Measurements from ENCODE around the gene BET1. TPM values are rescaled to one million over a fixed set of nuclear protein-coding genes. Genes with fewer than 3 reads are reported as not detected.

BET1 gene
- total RNA-seq, 1 donor from 2014 or later: 60.7 TPM

DNA sequence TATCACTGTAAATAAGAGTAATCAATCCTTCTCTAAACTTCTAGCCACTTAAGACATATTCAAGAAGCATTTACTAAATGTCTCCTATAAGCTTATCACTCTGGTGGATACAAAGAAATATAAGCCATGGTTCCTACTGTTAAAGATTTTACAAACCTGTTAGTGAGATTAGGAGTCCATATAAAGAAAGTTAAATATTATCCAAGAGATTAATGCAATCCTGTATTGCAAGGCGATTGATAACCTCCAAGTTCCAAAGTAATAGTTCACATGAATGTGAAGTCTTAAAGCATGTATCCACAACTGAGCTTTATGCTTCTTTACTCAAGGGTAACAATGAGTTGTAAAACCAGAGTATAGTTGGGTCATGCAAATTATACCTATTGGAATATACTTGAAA lies 12.6 kb upstream of the BET1 start:
- H3K27ac ChIP-seq: no peak overlapping the region
- Mint-ChIP-seq H3K27me3 (ENCODE audit: insufficient read depth, low read depth) (peaks cover 2% of the 10 kb centered on the region), H3K4me3 (no peak overlapping the region), H3K4me1 (no peaks in the 10 kb centered on the region), H3K36me3 (no peaks in the 10 kb centered on the region), H3K27ac (no peak overlapping the region), H3K9me3 (peaks cover 2% of the 10 kb centered on the region)
- TF ChIP-seq, protein P1, sequence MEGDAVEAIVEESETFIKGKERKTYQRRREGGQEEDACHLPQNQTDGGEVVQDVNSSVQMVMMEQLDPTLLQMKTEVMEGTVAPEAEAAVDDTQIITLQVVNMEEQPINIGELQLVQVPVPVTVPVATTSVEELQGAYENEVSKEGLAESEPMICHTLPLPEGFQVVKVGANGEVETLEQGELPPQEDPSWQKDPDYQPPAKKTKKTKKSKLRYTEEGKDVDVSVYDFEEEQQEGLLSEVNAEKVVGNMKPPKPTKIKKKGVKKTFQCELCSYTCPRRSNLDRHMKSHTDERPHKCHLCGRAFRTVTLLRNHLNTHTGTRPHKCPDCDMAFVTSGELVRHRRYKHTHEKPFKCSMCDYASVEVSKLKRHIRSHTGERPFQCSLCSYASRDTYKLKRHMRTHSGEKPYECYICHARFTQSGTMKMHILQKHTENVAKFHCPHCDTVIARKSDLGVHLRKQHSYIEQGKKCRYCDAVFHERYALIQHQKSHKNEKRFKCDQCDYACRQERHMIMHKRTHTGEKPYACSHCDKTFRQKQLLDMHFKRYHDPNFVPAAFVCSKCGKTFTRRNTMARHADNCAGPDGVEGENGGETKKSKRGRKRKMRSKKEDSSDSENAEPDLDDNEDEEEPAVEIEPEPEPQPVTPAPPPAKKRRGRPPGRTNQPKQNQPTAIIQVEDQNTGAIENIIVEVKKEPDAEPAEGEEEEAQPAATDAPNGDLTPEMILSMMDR (IDR thresholded peaks at IDR 0.05): no peak
- TF ChIP-seq EZH2 (IDR thresholded peaks at IDR 0.05) (no peak), EZH2phosphoT487 (IDR thresholded peaks at IDR 0.05) (no peak)
- H3K79me2 ChIP-seq (ENCODE audit: low read depth): no peaks in the 10 kb centered on the region
- no peak overlapping the region for H3K4me3 ChIP-seq
- H3K4me1 ChIP-seq: peaks cover 5% of the 10 kb centered on the region
- H2AFZ ChIP-seq (replicated peaks): no peak overlapping the region
- H3K4me2 ChIP-seq: no peak overlapping the region
- no peaks in the 10 kb centered on the region for H3K27me3 ChIP-seq
- no peaks in the 10 kb centered on the region for H4K20me1 ChIP-seq (ENCODE audit: low read depth)
- H3K36me3 ChIP-seq: no peaks in the 10 kb centered on the region
- no peaks in the 10 kb centered on the region for H3K9me3 ChIP-seq (ENCODE audit: low read depth)
- no peak overlapping the region for H3K9ac ChIP-seq
- DNase-seq (ENCODE audit: low spot score): no peak
- H3F3A ChIP-seq (ENCODE audit: low read depth): no peaks in the 10 kb centered on the region

DNA sequence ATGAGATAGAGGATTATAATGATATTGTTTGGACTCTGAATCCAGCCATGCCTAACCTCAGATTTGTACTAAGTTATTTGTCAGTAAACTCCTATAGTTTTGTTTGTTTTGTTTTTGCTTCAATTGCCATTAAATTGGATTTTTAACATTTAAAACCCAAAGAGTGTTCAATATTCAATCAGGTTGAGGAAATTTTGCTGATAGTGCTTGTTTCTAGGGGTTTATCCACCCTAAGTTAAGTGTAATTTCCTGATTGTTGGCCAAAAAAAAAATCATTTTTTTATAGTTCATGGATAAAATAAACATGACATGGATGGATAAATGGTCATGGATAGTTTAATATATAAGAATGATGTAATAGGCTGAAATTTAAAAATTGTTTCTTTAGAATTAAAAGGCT lies 11.4 kb upstream of the BET1 start:
- H3K4me2 ChIP-seq: no peak overlapping the region
- H3K27ac ChIP-seq: no peak overlapping the region
- Mint-ChIP-seq H3K27me3 (ENCODE audit: insufficient read depth, low read depth) (peaks cover 2% of the 10 kb centered on the region), H3K9me3 (peaks cover 2% of the 10 kb centered on the region), H3K36me3 (no peaks in the 10 kb centered on the region), H3K4me3 (no peak overlapping the region), H3K4me1 (no peaks in the 10 kb centered on the region), H3K27ac (no peak overlapping the region)
- TF ChIP-seq, protein P1 (IDR thresholded peaks at IDR 0.05): no peak
- TF ChIP-seq EZH2 (IDR thresholded peaks at IDR 0.05): no peak
- no peak overlapping the region for H3K4me3 ChIP-seq
- no peaks in the 10 kb centered on the region for H3K36me3 ChIP-seq
- H3K79me2 ChIP-seq (ENCODE audit: low read depth): no peaks in the 10 kb centered on the region
- H4K20me1 ChIP-seq (ENCODE audit: low read depth): no peaks in the 10 kb centered on the region
- H3K27me3 ChIP-seq: no peaks in the 10 kb centered on the region
- H3K9me3 ChIP-seq (ENCODE audit: low read depth): no peaks in the 10 kb centered on the region
- no peak overlapping the region for H3K9ac ChIP-seq
- peak overlapping the region; percentile 22 for H2AFZ ChIP-seq (replicated peaks)
- H3K4me1 ChIP-seq: peaks cover 5% of the 10 kb centered on the region
- no peak for DNase-seq (ENCODE audit: low spot score)
- no peaks in the 10 kb centered on the region for H3F3A ChIP-seq (ENCODE audit: low read depth)

DNA sequence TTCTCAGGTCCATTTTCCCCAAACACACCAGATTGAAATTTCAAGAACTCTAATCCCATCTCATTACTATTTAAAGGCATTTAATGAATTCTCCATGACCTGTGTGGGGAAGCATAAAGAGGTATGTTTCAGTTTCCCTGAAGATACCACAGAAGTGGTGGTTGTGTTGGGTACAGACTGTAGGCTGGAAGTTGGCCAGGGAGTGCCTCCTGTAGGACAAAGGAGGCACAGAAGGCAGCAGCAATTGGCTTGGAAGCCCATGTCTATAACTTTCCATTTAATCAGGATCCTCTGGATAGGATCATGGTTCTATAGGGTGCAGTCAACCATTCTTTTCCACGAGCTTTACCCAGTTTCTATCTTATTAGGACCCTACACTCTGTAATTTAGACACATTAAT lies 8.6 kb upstream of the BET1 start:
- Histone ChIP-seq H3F3A (ENCODE audit: low read depth) (no peaks in the 10 kb centered on the region), H3K4me3 (no peak overlapping the region), H4K20me1 (ENCODE audit: low read depth) (no peaks in the 10 kb centered on the region), H3K4me1 (peaks cover 5% of the 10 kb centered on the region), H3K36me3 (no peaks in the 10 kb centered on the region), H3K9me3 (ENCODE audit: low read depth) (no peaks in the 10 kb centered on the region), H3K79me2 (ENCODE audit: low read depth) (no peaks in the 10 kb centered on the region), H3K4me2 (no peak overlapping the region), H3K27me3 (no peaks in the 10 kb centered on the region), H2AFZ (replicated peaks) (no peak overlapping the region), H3K9ac (no peak overlapping the region), H3K27ac (no peak overlapping the region)
- DNase-seq (ENCODE audit: low spot score): no peak
- Mint-ChIP-seq H3K4me3 (no peak overlapping the region), H3K9me3 (no peaks in the 10 kb centered on the region), H3K4me1 (no peaks in the 10 kb centered on the region), H3K36me3 (no peaks in the 10 kb centered on the region), H3K27ac (no peak overlapping the region), H3K27me3 (ENCODE audit: insufficient read depth, low read depth) (peaks cover 2% of the 10 kb centered on the region)
- TF ChIP-seq EZH2 (IDR thresholded peaks at IDR 0.05): no peak
- TF ChIP-seq, protein P1 (IDR thresholded peaks at IDR 0.05): peak; percentile 4
